Smooth muscle cell (in vitro differentiated cells): ENCODE data around the gene KRT6C. TPM values are rescaled to one million over a fixed set of nuclear protein-coding genes. Genes with fewer than 3 reads are reported as not detected.

Experiments used
- DNase-seq: peaks from one replicate; lab custom pipeline; 2025; ENCODE audit not compliant: unreplicated experiment; lab: John Stamatoyannopoulos, UW
- H2AFZ ChIP-seq: fragments of 200-600 bp; sonication (generic); 2 replicates; pipeline ENCODE4 v1.6.0; 2016; ENCODE audit warnings: antibody characterized with exemption, low read depth, mild to moderate bottlenecking
- H3F3A ChIP-seq: fragments of 200-600 bp; sonication (generic); 2 replicates; pipeline ENCODE4 v1.6.0; 2017; ENCODE audit warnings: antibody characterized with exemption, low read depth
- H3K27ac ChIP-seq: fragments of 200-600 bp; sonication (generic); 2 replicates; pipeline ENCODE4 v1.5.1; 2016; ENCODE audit warnings: low read depth, mild to moderate bottlenecking
- H3K27me3 ChIP-seq: fragments of 200-600 bp; sonication (generic); 2 replicates; pipeline ENCODE4 v1.6.1; 2016; ENCODE audit warnings: low read depth, mild to moderate bottlenecking
- H3K36me3 ChIP-seq: fragments of 200-600 bp; sonication (generic); 2 replicates; pipeline ENCODE4 v1.5.1; 2016; ENCODE audit warnings: low read depth
- H3K4me1 ChIP-seq: fragments of 200-600 bp; sonication (generic); 2 replicates; pipeline ENCODE4 v1.5.1; 2016; ENCODE audit warnings: low read depth
- H3K4me2 ChIP-seq: fragments of 200-600 bp; sonication (generic); 2 replicates; pipeline ENCODE4 v1.6.0; 2016; ENCODE audit warnings: mild to moderate bottlenecking
- H3K4me3 ChIP-seq: fragments of 200-600 bp; sonication (generic); 2 replicates; pipeline ENCODE4 v1.5.1; 2016; ENCODE audit warnings: mild to moderate bottlenecking
- H3K79me2 ChIP-seq: fragments of 200-600 bp; sonication (generic); 2 replicates; pipeline ENCODE4 v1.6.0; 2016; ENCODE audit warnings: low read depth, mild to moderate bottlenecking
- H3K9ac ChIP-seq: fragments of 200-600 bp; sonication (generic); 2 replicates; pipeline ENCODE4 v1.6.0; 2016; ENCODE audit warnings: low read depth
- H3K9me3 ChIP-seq: fragments of 200-600 bp; sonication (generic); replicated peaks from 2 replicates; pipeline ENCODE4 v1.5.1; 2016; ENCODE audit warnings: low read depth
- H4K20me1 ChIP-seq: fragments of 200-600 bp; sonication (generic); 2 replicates; pipeline ENCODE4 v1.6.0; 2016; ENCODE audit warnings: low read depth
- CTCF ChIP-seq: fragments of 200-600 bp; sonication (generic); IDR thresholded peaks from 2 replicates; pipeline ENCODE4 v1.5.1; 2017; ENCODE audit warnings: borderline replicate concordance, mild to moderate bottlenecking, antibody characterized with exemption; ENCODE audit not compliant: insufficient read depth, poor library complexity, severe bottlenecking
- WGBS: methylation state at CpG from one replicate; pipeline ENCODE4 v1.1.7; 2016; ENCODE audit warnings: low lambda C conversion rate; 5-methylcytosine and 5-hydroxymethylcytosine counted together
- polyA plus RNA-seq: library from polyadenylated mRNA; unstranded; fragments of >200 nt; fragmentation: Nextera tagmentation; extraction: Ambion mirVana; gene quantifications from 2 replicates; pipeline ENCODE4 v1.2.1, GENCODE V29; 2016
- total RNA-seq: library from RNA; depleted of rRNA; stranded (reverse); fragments of >200 nt; gene quantifications from 2 replicates; pipeline ENCODE4 v1.2.3, GENCODE V29; 2014

KRT6C gene
- total and polyA plus RNA-seq, 2 experiments from 2014 or later, result 22.0 to 32.6 TPM

GRCh38 chr12:52433501-52434080 lies 40.0 kb downstream of the KRT6C start:
- 96% methylated on average over 12 of the region's 12 CpGs for WGBS
- TF ChIP-seq CTCF, result no peak
- Histone ChIP-seq H3K4me1 (no peaks in the 10 kb centered on the region), H3K27ac (no peak overlapping the region), H3K9me3 (no peaks in the 10 kb centered on the region), H3K4me2 (no peak overlapping the region), H2AFZ (no peak overlapping the region), H3K27me3 (peaks cover 34% of the 10 kb centered on the region), H3K4me3 (no peak overlapping the region), H3K36me3 (no peaks in the 10 kb centered on the region), H3K79me2 (no peaks in the 10 kb centered on the region), H3K9ac (no peak overlapping the region), H3F3A (peaks cover 8% of the 10 kb centered on the region), H4K20me1 (no peaks in the 10 kb centered on the region)
- no peak for DNase-seq

GRCh38 chr12:52432559-52433207 lies 40.9 kb downstream of the KRT6C start:
- no peak for DNase-seq
- H3K9ac ChIP-seq, result no peak overlapping the region
- peaks cover 8% of the 10 kb centered on the region for H3F3A ChIP-seq
- no peaks in the 10 kb centered on the region for H3K4me1 ChIP-seq
- H3K36me3 ChIP-seq, result no peaks in the 10 kb centered on the region
- H3K4me3 ChIP-seq, result no peak overlapping the region
- no peak overlapping the region for H3K27ac ChIP-seq
- no peak for TF ChIP-seq CTCF
- no peaks in the 10 kb centered on the region for H3K79me2 ChIP-seq
- no peak overlapping the region for H2AFZ ChIP-seq
- 90% methylated on average over 6 of the region's 6 CpGs for WGBS
- H3K9me3 ChIP-seq, result no peaks in the 10 kb centered on the region
- H3K27me3 ChIP-seq, result peaks cover 34% of the 10 kb centered on the region
- no peak overlapping the region for H3K4me2 ChIP-seq
- no peaks in the 10 kb centered on the region for H4K20me1 ChIP-seq

- no peak for DNase-seq
- Histone ChIP-seq H3K4me3 (no peak overlapping the region), H3K9me3 (no peaks in the 10 kb centered on the region), H3K4me2 (no peak overlapping the region), H3F3A (peaks cover 2% of the 10 kb centered on the region), H4K20me1 (no peaks in the 10 kb centered on the region), H3K27ac (no peak overlapping the region), H3K4me1 (peaks cover 8% of the 10 kb centered on the region), H3K36me3 (no peaks in the 10 kb centered on the region), H2AFZ (no peak overlapping the region), H3K9ac (no peak overlapping the region), H3K27me3 (peaks cover 34% of the 10 kb centered on the region), H3K79me2 (no peaks in the 10 kb centered on the region)
- no peak for TF ChIP-seq CTCF
- WGBS, result 85% methylated on average over 10 of the region's 10 CpGs
Measured at GRCh38 chr12:52428121-52428520, 45.5 kb downstream of the KRT6C start.

GRCh38 chr12:52427083-52427482 lies 46.5 kb downstream of the KRT6C start:
- DNase-seq, result no peak
- H3K4me2 ChIP-seq, result no peak overlapping the region
- no peak overlapping the region for H3K27ac ChIP-seq
- H3K9me3 ChIP-seq, result no peaks in the 10 kb centered on the region
- no peaks in the 10 kb centered on the region for H3K36me3 ChIP-seq
- H3K79me2 ChIP-seq, result no peaks in the 10 kb centered on the region
- peaks cover 10% of the 10 kb centered on the region for H3K4me1 ChIP-seq
- peaks cover 24% of the 10 kb centered on the region for H3K27me3 ChIP-seq
- H3K4me3 ChIP-seq, result no peak overlapping the region
- no peak for TF ChIP-seq CTCF
- H3K9ac ChIP-seq, result no peak overlapping the region
- H3F3A ChIP-seq, result peaks cover 4% of the 10 kb centered on the region
- H2AFZ ChIP-seq, result no peak overlapping the region
- 95% methylated on average over 1 of the region's 1 CpG for WGBS
- H4K20me1 ChIP-seq, result no peaks in the 10 kb centered on the region
